Non-pigmented ciliary epithelial cell (primary cell): ENCODE data around the gene CENPM.

ENCODE experiments used
- DNase-seq: peaks from one replicate; pipeline ENCODE4 v3.0.0-alpha.2; 2010; ENCODE audit warnings: low read depth

The CENPM gene

DNA sequence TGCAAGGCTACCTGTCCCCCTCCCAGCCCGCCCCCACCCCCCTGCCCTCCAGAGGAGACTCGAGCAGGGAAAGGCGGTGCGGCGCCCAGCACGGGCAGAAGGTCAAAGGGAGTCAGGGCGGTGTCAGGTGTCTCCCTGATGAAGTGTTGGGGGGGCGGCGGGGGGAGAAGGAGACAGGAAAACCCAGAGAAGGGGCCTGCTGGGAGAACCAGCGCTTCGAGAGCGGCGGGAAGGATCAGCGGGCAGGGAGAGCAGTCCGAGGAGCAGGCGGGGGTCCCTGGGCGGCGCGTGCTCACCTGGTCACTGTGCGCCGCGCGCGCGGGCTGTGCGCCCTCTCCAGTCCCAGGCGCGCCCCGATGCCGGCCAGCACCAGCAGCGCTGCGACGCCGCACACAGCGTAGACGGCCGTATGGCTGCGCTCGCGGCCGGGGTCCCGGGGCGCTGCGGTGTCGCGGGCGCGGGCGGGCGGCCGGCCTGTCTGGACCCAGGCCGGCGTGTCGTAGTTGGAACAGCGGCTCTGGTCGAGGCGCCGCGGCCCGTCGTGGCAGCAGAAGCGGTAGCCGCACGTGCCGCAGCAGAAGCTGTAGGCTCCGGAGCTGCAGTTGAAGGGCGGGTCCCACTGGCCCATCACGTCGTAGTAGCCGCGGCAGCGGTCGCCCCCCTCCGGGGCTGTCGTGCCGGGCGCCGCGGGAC lies 33.0 kb downstream of the CENPM start:
- DNase-seq = no peak

GRCh38 chr22:41913040-41913719 lies 33.8 kb downstream of the CENPM start:
- DNase-seq = no peak

- no peak for DNase-seq
These were observed 34.5 kb downstream of the CENPM start for GRCh38 chr22:41912338-41913039.

GRCh38 chr22:41911001-41911611 lies 35.8 kb downstream of the CENPM start:
- no peak for DNase-seq

DNA sequence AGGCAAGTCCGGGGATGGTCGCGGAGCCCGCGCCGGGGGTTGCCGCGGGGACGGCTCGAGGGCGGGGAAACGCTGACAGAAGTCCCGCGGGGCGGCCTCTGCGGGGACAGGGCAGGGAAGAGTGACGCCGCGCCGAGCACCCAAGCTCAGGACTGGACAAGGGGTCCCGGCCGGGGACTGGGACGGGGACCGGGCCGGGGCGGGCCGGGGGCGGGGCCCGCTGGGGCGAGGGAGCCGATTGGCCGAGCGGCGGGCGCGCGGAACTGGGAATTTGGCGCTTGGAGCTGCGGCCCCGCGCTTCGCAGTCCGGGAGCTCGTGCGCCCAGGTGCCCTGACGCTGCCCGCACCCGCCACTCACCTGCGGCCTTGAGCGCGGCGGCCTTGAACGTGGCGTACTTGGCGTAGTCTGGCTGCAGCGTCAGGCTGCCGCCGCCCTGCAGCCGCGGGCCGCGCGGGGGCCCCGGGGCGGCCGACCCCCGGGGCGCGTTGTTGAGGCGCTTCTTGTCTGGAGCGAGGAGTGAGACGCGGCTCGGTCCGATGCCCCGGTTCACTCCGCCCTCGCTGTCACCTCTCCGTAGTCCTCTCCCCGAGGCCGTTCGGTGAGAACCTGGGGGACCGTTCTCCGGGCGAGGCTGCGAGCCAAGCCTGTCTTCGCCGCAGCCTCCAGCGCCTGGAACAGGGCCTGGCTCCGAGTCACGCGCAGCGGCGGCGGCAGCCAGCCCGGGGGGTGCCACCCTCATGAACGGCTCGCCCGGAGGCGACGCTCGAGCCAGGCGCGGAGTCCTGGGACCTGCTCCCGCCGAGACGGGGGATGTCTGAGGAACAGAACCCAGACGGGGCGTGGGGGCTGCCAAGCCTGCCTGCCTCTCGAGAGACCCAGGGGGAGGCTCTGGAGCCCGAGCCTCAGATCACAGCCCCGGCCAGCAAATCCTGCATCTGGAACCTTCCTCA lies 36.6 kb downstream of the CENPM start:
- DNase-seq = no peak

DNA sequence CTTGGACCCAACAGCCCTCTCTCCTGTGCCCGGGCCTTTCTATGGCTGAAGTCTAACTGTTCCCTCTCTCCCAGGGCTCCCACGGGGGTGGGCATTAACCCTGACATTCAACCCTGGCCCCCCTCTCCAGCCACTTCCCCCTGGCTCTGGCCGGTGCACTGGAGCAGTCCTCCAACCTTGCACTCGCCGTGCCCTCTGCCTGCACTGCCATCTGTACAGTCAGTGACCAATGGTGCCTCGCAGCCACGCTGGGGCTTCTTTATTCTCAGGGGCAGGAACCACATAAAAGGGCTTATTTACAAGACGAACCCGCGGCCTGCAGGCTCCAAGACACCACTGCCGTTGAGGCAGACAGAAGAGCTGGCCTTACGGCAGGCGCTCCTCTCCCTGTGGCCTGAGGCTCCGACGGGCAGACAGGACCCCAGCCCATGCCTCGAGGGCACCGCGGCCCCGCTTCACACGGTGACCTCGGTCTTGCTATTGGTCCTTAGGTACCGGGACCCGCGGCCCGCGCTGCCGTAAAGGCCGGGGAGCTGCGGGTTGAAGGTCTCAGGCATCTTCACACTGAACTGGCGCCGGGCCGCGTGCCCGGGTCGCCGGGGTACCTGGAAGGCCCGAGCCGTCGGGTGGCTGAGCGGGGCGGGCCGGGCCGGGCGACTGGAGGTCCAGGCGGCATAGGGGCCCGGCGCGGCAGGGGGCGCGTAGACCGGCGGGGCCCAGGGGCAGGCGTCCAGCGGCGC lies 37.5 kb downstream of the CENPM start:
- DNase-seq = no peak

DNA sequence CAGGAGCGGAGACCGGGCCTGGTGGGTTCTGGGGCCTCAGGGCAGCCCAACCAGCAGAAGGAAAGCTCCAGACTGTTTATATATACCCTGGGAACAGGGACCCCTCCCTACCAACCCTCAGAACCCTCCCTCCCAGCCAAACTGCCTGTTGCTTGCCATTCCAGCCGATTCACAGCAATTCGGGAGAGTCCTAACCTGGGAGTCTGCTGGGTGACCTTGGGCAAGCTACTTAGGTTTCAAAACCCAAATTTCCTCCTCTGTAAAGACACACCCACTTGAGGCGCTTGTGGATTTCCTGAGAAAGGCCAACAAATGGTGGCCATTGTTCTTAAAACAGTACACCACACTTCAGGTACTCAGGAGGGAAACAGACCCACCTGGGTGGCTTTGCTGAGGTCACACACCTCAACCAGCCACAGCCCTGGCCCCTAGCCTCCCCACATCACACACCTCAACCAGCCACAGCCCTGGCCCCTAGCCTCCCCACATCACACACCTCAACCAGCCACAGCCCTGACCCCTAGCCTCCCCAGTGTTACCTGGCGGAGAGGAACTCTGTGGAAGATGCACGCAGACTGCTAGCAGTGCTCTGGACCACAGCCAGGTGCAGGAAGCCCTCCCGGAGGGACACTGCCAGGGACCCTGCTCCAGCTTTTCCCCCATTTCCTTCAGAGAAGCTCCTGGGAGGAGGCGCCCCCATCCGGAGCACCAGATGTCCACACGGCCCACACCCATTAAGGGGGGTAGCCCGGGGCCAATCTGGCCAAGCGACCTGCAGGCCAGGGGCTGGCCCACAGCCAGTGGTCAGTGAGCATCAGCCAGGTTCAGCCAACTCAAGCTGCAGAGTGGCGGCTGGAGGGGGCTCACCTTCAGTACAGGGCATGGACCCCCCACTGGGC lies 38.3 kb downstream of the CENPM start:
- no peak for DNase-seq

GRCh38 chr22:41907436-41908401 lies 39.2 kb downstream of the CENPM start:
- no peak for DNase-seq

- no peak for DNase-seq
These were observed 40.1 kb downstream of the CENPM start for GRCh38 chr22:41906822-41907221.

- DNase-seq = no peak
These were observed 41.3 kb downstream of the CENPM start for GRCh38 chr22:41905411-41906202.

- no peak for DNase-seq
These were observed 42.2 kb downstream of the CENPM start for GRCh38 chr22:41904450-41905410.

DNA sequence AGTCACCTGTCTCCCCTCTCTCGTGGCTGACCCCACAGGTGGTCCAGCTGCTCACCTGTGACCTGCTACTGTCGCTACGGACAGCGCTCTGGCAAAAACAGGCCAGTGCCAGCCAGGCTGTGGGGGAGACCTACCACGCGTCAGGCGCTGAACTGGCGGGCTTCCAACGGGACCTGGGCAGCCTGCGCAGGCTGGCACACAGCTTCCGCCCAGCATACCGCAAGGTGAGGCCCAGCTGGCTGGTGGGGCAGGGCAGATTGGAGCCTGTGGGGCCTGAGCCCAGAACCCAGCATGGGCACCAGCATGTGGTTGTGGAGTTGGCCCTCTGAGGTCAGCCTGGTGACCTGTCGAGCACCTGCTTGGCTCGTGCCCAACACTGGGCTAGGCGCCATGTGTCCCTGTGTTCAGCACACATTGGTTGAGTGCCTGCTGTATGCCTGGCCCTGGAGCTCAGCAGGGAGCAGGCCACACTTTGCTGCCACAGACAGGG lies 44.0 kb downstream of the CENPM start:
- DNase-seq = no peak

GRCh38 chr22:41902016-41902415 lies 44.9 kb downstream of the CENPM start:
- no peak for DNase-seq

DNA sequence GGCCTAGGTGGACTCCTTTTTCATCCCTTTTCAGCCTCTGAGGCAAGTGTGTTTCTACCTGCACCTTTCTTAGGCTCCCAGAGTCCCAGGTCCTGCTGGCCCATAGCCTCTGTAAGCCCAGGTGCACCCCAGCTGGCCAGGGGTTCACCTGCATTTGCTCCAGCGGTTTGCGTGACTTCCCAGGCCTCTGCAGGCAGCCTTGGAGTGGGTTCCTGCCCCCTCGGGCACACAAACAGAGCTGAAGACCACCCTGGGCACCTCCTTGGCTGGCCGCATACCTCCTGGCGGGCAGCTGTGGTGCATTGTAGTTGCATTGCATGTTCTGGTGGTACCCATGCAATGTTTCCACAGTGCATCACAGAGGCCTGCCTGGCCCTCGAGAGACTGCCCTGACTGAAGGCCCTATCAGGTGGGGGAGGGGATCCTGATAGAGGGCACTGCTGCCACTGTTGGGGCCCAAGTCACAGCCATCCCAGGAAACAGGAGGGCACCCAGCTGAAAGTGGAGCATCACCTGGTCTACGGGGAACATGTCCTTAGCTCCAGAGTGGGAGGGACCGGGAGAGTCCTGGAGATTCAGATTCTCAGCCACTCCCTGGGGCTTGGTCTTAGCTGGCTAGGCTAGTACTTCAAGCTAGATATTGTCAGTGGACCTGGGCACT lies 46.2 kb downstream of the CENPM start:
- no peak for DNase-seq

DNA sequence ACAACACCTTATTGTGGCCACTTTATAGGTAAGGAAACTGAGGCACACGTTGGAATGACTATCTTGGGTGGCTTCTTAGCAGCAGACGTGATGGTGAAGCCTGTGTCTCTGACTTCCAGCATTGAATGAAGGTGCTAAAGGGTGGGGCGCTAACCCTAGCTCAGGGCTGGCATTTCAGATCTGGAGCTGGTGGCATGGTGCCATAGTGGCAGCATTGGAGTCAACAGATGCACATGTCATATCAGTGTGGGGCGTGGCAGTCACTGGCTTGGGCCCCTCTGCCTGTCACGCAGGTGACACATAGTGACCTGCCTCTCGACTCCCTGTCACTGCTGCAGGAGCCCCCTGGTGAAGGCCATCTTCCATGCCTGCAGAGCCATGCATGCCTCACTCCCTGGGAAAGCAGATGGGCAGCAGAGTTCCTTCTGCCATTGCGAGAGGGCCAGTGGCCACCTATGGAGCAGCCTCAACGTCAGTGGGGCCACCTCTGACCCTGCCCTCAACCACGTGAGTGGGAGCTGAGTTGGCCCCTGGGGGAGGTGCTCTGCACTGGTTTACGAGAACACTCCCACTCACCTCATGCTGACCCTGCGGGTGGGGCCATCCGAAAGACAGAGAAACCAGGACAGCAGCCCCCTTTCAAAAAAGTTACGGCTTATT lies 46.8 kb downstream of the CENPM start:
- DNase-seq = no peak
